Osteoblast (primary cell): ENCODE data around the gene RASL11A. TPM values are rescaled to one million over a fixed set of nuclear protein-coding genes. Genes with fewer than 3 reads are reported as not detected.

ENCODE experiments used
- DNase-seq: peaks from one replicate; pipeline ENCODE4 v3.0.0; 2011; ENCODE audit warnings: low spot score, mixed read lengths; ENCODE audit not compliant: insufficient read length; ENCODE audit errors: missing footprints
- H2AFZ ChIP-seq: 2 replicates; pipeline ENCODE4 v1.6.0; 2011; ENCODE audit warnings: mild to moderate bottlenecking, low read length
- H3K27ac ChIP-seq: 2 replicates; pipeline ENCODE4 v1.5.1; 2011; ENCODE audit warnings: mild to moderate bottlenecking, low read depth, low read length, moderate library complexity
- H3K27me3 ChIP-seq: 2 replicates; pipeline ENCODE4 v1.6.0; 2012; ENCODE audit warnings: mild to moderate bottlenecking, control low read depth, inconsistent platforms, low read length, moderate library complexity; ENCODE audit not compliant: insufficient read depth
- H3K36me3 ChIP-seq: 2 replicates; pipeline ENCODE4 v1.5.1; 2011; ENCODE audit warnings: mild to moderate bottlenecking, low read length, control low read depth, moderate library complexity; ENCODE audit not compliant: insufficient read depth
- H3K4me1 ChIP-seq: 2 replicates; pipeline ENCODE4 v1.5.1; 2011; ENCODE audit warnings: mild to moderate bottlenecking, low read length, control low read depth, moderate library complexity; ENCODE audit not compliant: insufficient read depth
- H3K4me2 ChIP-seq: 2 replicates; pipeline ENCODE4 v1.6.0; 2011; ENCODE audit warnings: mild to moderate bottlenecking, low read length; ENCODE audit not compliant: insufficient read depth
- H3K4me3 ChIP-seq: fragments of 200-600 bp; sonication (generic); 3 replicates; pipeline ENCODE4 v1.5.1; 2012; ENCODE audit warnings: mild to moderate bottlenecking, low read length, inconsistent platforms; ENCODE audit not compliant: insufficient read depth
- H3K79me2 ChIP-seq: 2 replicates; pipeline ENCODE4 v1.6.0; 2012; ENCODE audit warnings: mild to moderate bottlenecking, low read length, control low read depth, inconsistent platforms; ENCODE audit not compliant: insufficient read depth
- H3K9me3 ChIP-seq: 2 replicates; pipeline ENCODE4 v1.5.1; 2011; ENCODE audit warnings: low read depth, low read length, control low read depth
- H4K20me1 ChIP-seq: 2 replicates; pipeline ENCODE4 v1.6.0; 2012; ENCODE audit warnings: mild to moderate bottlenecking, low read length, control low read depth; ENCODE audit not compliant: insufficient read depth
- CTCF ChIP-seq: IDR thresholded peaks from 2 replicates; pipeline ENCODE4 v1.5.1; 2011; ENCODE audit warnings: mild to moderate bottlenecking, low read depth, low read length, moderate library complexity; ENCODE audit errors: extremely low read depth
- total RNA-seq: library from RNA; depleted of rRNA; stranded (reverse); fragments of >200 nt; gene quantifications from 2 replicates; pipeline ENCODE4 v1.2.3, GENCODE V29; 2012

RASL11A gene
- total RNA-seq, 1 donor = 11.9 TPM

GRCh38 chr13:27280009-27280656, 9.5 kb downstream of the RASL11A start:
- Histone ChIP-seq H4K20me1 (no peaks in the 10 kb centered on the region), H2AFZ (no peak overlapping the region), H3K27ac (no peak overlapping the region), H3K79me2 (no peaks in the 10 kb centered on the region), H3K4me3 (no peak overlapping the region), H3K9me3 (no peaks in the 10 kb centered on the region), H3K36me3 (no peaks in the 10 kb centered on the region), H3K27me3 (peaks cover 5% of the 10 kb centered on the region), H3K4me1 (no peaks in the 10 kb centered on the region), H3K4me2 (no peak overlapping the region)
- no peak for TF ChIP-seq CTCF
- DNase-seq = no peak

GRCh38 chr13:27280841-27281240, 10.2 kb downstream of the RASL11A start:
- Histone ChIP-seq H3K4me1 (no peaks in the 10 kb centered on the region), H3K27me3 (peaks cover 5% of the 10 kb centered on the region), H4K20me1 (no peaks in the 10 kb centered on the region), H3K4me2 (no peak overlapping the region), H3K27ac (no peak overlapping the region), H2AFZ (no peak overlapping the region), H3K36me3 (no peaks in the 10 kb centered on the region), H3K4me3 (no peak overlapping the region), H3K79me2 (no peaks in the 10 kb centered on the region), H3K9me3 (no peaks in the 10 kb centered on the region)
- DNase-seq = no peak
- TF ChIP-seq CTCF = no peak

- Histone ChIP-seq H3K4me2 (no peak overlapping the region), H3K9me3 (no peaks in the 10 kb centered on the region), H3K4me1 (no peaks in the 10 kb centered on the region), H3K4me3 (no peak overlapping the region), H4K20me1 (no peaks in the 10 kb centered on the region), H3K27me3 (peaks cover 5% of the 10 kb centered on the region), H3K36me3 (no peaks in the 10 kb centered on the region), H3K79me2 (no peaks in the 10 kb centered on the region), H2AFZ (no peak overlapping the region), H3K27ac (no peak overlapping the region)
- no peak for TF ChIP-seq CTCF
- no peak for DNase-seq
Measured at GRCh38 chr13:27281420-27281819, 10.8 kb downstream of the RASL11A start.

GRCh38 chr13:27283906-27284493, 13.4 kb downstream of the RASL11A start:
- no peak overlapping the region for H3K4me3 ChIP-seq
- no peaks in the 10 kb centered on the region for H3K79me2 ChIP-seq
- no peaks in the 10 kb centered on the region for H4K20me1 ChIP-seq
- H3K36me3 ChIP-seq = no peaks in the 10 kb centered on the region
- no peak overlapping the region for H3K4me2 ChIP-seq
- TF ChIP-seq CTCF = peak; percentile 58
- no peak overlapping the region for H2AFZ ChIP-seq
- no peaks in the 10 kb centered on the region for H3K9me3 ChIP-seq
- no peak overlapping the region for H3K27ac ChIP-seq
- DNase-seq = no peak
- no peaks in the 10 kb centered on the region for H3K4me1 ChIP-seq
- no peaks in the 10 kb centered on the region for H3K27me3 ChIP-seq
